OCI-LY1 (cell line): Measurements from ENCODE around the gene PRKG1.
"Not testable (repeated sequence)": the region's sequence is repeated elsewhere in the genome, so short reads cannot be mapped to it uniquely, and the experiment has no call there.

ENCODE experiments used
- H2AFZ ChIP-seq: fragments of 200-600 bp; sonication (generic), shearing (Covaris generic); 2 replicates; pipeline ENCODE4 v1.6.0; 2014; ENCODE audit warnings: antibody characterized with exemption, mild to moderate bottlenecking, low read length
- H3F3A ChIP-seq: fragments of 200-600 bp; sonication (generic), shearing (Covaris generic); 2 replicates; pipeline ENCODE4 v1.6.0; 2014; ENCODE audit warnings: mild to moderate bottlenecking, antibody characterized with exemption, low read length, moderate library complexity; ENCODE audit not compliant: insufficient read depth
- H3K27ac ChIP-seq: fragments of 200-600 bp; sonication (generic); 2 replicates; pipeline ENCODE4 v1.5.1; 2014; ENCODE audit warnings: low read length, mixed run types, mild to moderate bottlenecking, low read depth; ENCODE audit not compliant: poor library complexity, severe bottlenecking
- H3K27me3 ChIP-seq: fragments of 200-600 bp; sonication (generic); 2 replicates; pipeline ENCODE4 v1.6.0; 2014; ENCODE audit warnings: antibody characterized with exemption, mild to moderate bottlenecking, low read length, moderate library complexity; ENCODE audit not compliant: insufficient read depth
- H3K36me3 ChIP-seq: fragments of 200-600 bp; sonication (generic); 2 replicates; pipeline ENCODE4 v1.6.1; 2014; ENCODE audit warnings: mild to moderate bottlenecking, antibody characterized with exemption, low read length, moderate library complexity, mixed read lengths; ENCODE audit not compliant: insufficient read depth
- H3K4me1 ChIP-seq: fragments of 200-600 bp; sonication (generic); 2 replicates; pipeline ENCODE4 v1.5.1; 2014; ENCODE audit warnings: mild to moderate bottlenecking, low read length, moderate library complexity; ENCODE audit not compliant: insufficient read depth, severe bottlenecking
- H3K4me2 ChIP-seq: fragments of 200-600 bp; sonication (generic), shearing (Covaris generic); 2 replicates; pipeline ENCODE4 v1.6.1; 2014; ENCODE audit warnings: low read length
- H3K4me3 ChIP-seq: fragments of 200-600 bp; sonication (generic); 2 replicates; pipeline ENCODE4 v1.5.1; 2014; ENCODE audit warnings: low read length, low read depth, mild to moderate bottlenecking, mixed read lengths; ENCODE audit not compliant: poor library complexity, severe bottlenecking
- H3K79me2 ChIP-seq: fragments of 200-600 bp; shearing (Covaris generic); 2 replicates; pipeline ENCODE4 v1.6.1; 2016; ENCODE audit warnings: mixed run types, low read length, mixed read lengths; ENCODE audit not compliant: insufficient read depth
- H3K9ac ChIP-seq: fragments of 200-600 bp; sonication (generic), shearing (Covaris generic); 2 replicates; pipeline ENCODE4 v1.6.1; 2014; ENCODE audit warnings: mild to moderate bottlenecking, low read length, mixed read lengths
- H3K9me2 ChIP-seq: fragments of 200-600 bp; sonication (generic), shearing (Covaris generic); 2 replicates; pipeline ENCODE4 v1.6.1; 2014; ENCODE audit warnings: low read depth, mild to moderate bottlenecking, low read length, mixed read lengths
- H3K9me3 ChIP-seq: fragments of 200-600 bp; shearing (Covaris generic); 2 replicates; pipeline ENCODE4 v1.6.1; 2014; ENCODE audit warnings: low read length, mixed read lengths
- H4K20me1 ChIP-seq: fragments of 200-600 bp; sonication (generic), shearing (Covaris generic); 2 replicates; pipeline ENCODE4 v1.6.0; 2016; ENCODE audit warnings: mild to moderate bottlenecking, low read length; ENCODE audit not compliant: insufficient read depth
- CTCF ChIP-seq: fragments of 200-600 bp; sonication (generic), shearing (Covaris generic); IDR thresholded peaks from 2 replicates; pipeline ENCODE4 v1.5.1; 2017; ENCODE audit warnings: mild to moderate bottlenecking, antibody characterized with exemption, low read length, moderate library complexity, mixed read lengths
- EZH2 ChIP-seq: fragments of 200-600 bp; sonication (generic), shearing (Covaris generic); IDR thresholded peaks from 2 replicates; pipeline ENCODE4 v1.8.0; 2017; ENCODE audit warnings: borderline replicate concordance, mixed run types, mild to moderate bottlenecking, antibody characterized with exemption, low read length, moderate library complexity, mixed read lengths

The PRKG1 gene

GRCh38 chr10:51340845-51341610 is 266.7 kb downstream of the PRKG1 start:
- Histone ChIP-seq H3F3A (no peaks in the 10 kb centered on the region), H3K9me3 (no peaks in the 10 kb centered on the region), H3K9me2 (no peaks in the 10 kb centered on the region), H3K27me3 (no peaks in the 10 kb centered on the region), H3K36me3 (no peaks in the 10 kb centered on the region), H4K20me1 (no peaks in the 10 kb centered on the region), H2AFZ (no peak overlapping the region), H3K9ac (no peak overlapping the region), H3K4me2 (no peak overlapping the region), H3K4me1 (no peaks in the 10 kb centered on the region), H3K27ac (no peak overlapping the region), H3K79me2 (no peaks in the 10 kb centered on the region), H3K4me3 (no peak overlapping the region)
- TF ChIP-seq EZH2 (no peak), CTCF (no peak)

GRCh38 chr10:51341745-51342144 is 267.5 kb downstream of the PRKG1 start:
- H3K36me3 ChIP-seq, H3K9me2 ChIP-seq, H3K4me3 ChIP-seq, H3K9ac ChIP-seq, H3K4me1 ChIP-seq, H3F3A ChIP-seq, H3K27ac ChIP-seq, H2AFZ ChIP-seq, H3K4me2 ChIP-seq, H3K79me2 ChIP-seq, H3K9me3 ChIP-seq, H4K20me1 ChIP-seq, H3K27me3 ChIP-seq: not testable (repeated sequence)

- H3K9ac ChIP-seq, result no peak overlapping the region
- no peaks in the 10 kb centered on the region for H3K9me3 ChIP-seq
- H3K9me2 ChIP-seq, result no peaks in the 10 kb centered on the region
- no peaks in the 10 kb centered on the region for H3F3A ChIP-seq
- H3K4me2 ChIP-seq, result no peak overlapping the region
- no peaks in the 10 kb centered on the region for H4K20me1 ChIP-seq
- no peak overlapping the region for H3K27ac ChIP-seq
- H3K4me1 ChIP-seq, result no peaks in the 10 kb centered on the region
- no peak overlapping the region for H3K4me3 ChIP-seq
- H2AFZ ChIP-seq, result no peak overlapping the region
- TF ChIP-seq EZH2 (no peak), CTCF (no peak)
- no peaks in the 10 kb centered on the region for H3K79me2 ChIP-seq
- H3K36me3 ChIP-seq, result no peaks in the 10 kb centered on the region
- H3K27me3 ChIP-seq, result no peaks in the 10 kb centered on the region
Observed at GRCh38 chr10:51342381-51342780, 268.1 kb downstream of the PRKG1 start.

- Histone ChIP-seq H4K20me1 (no peaks in the 10 kb centered on the region), H3K27ac (no peak overlapping the region), H3K9me2 (no peaks in the 10 kb centered on the region), H3K9me3 (no peaks in the 10 kb centered on the region), H3K36me3 (no peaks in the 10 kb centered on the region), H3K4me2 (no peak overlapping the region), H3K27me3 (no peaks in the 10 kb centered on the region), H3K4me1 (no peaks in the 10 kb centered on the region), H3K79me2 (no peaks in the 10 kb centered on the region), H3K4me3 (no peak overlapping the region), H3F3A (no peaks in the 10 kb centered on the region), H2AFZ (no peak overlapping the region), H3K9ac (no peak overlapping the region)
- TF ChIP-seq CTCF (no peak), EZH2 (no peak)
Observed at GRCh38 chr10:51343391-51343790, 269.1 kb downstream of the PRKG1 start.
